HCT116 (cell line): ENCODE results near the gene SFXN2. TPM values are rescaled to one million over a fixed set of nuclear protein-coding genes. Genes with fewer than 3 reads are reported as not detected.

ENCODE experiments used
- ATAC-seq: fragments of 200-7000 bp; cut with Tn5 transposase; 2 replicates; pipeline ENCODE4 v1.9.1; 2020; ENCODE audit warnings: mild to moderate bottlenecking, moderate library complexity
- BruUV-seq: library from RNA; stranded (reverse); fragments of 400-500 nt; replicated peaks from 2 replicates; lab custom pipeline; 2021; lab: Mats Ljungman, UMichigan
- CTCF ChIA-PET: fragments of 300-600 bp; sonication (Branson Sonifier 250); formaldehyde crosslinking; loops from one replicate; lab custom pipeline; 2021; ENCODE audit warnings: antibody characterized with exemption; lab: Charles Lee
- POLR2A ChIA-PET: fragments of 300-600, 350-600 bp; sonication (Branson Sonifier 250); formaldehyde crosslinking; loops from one replicate; lab custom pipeline; 2021; ENCODE audit warnings: antibody characterized with exemption; lab: Charles Lee
- RAD21 ChIA-PET, 2 experiments: fragments of 300-600 bp; sonication (Branson Sonifier 250); formaldehyde crosslinking; loops; one replicate each; lab custom pipeline; 2023; ENCODE audit warnings: low total read pairs in 2 of 2; ENCODE audit not compliant: uncharacterized antibody in 2 of 2, unreplicated experiment in 2 of 2, low non-redundant PET in 1 of 2; lab: Charles Lee
- DNase-seq: peaks from one replicate; pipeline ENCODE4 v3.0.0-alpha.2; 2010; ENCODE audit warnings: low read depth, low spot score
- H2AFZ ChIP-seq: fragments of 200-600 bp; shearing (Covaris generic), sonication (generic); 2 replicates; pipeline ENCODE4 v1.6.1; 2017; ENCODE audit warnings: low read depth, mixed run types, mixed read lengths, antibody characterized with exemption, low read length; ENCODE audit not compliant: poor library complexity, severe bottlenecking
- H3K27ac ChIP-seq: 2 replicates; pipeline ENCODE4 v1.5.1; 2012; ENCODE audit warnings: low read depth, low read length
- H3K27me3 ChIP-seq: fragments of 200-600 bp; sonication (generic); 2 replicates; pipeline ENCODE4 v1.6.1; 2016; ENCODE audit warnings: mixed run types, low read length, mixed read lengths; ENCODE audit not compliant: insufficient read depth
- H3K36me3 ChIP-seq, 2 experiments: fragments of 200-500 bp in 1 of 2; fragments of 200-600 bp in 1 of 2; sonication (Bioruptor generic) in 1 of 2; sonication (generic) in 1 of 2; 2 replicates each; pipeline versions ENCODE4 v1.5.1 to v1.6.1; 2014 to 2016; ENCODE audit warnings: low read length in 2 of 2, inconsistent platforms in 1 of 2, mixed read lengths in 1 of 2, mixed run types in 1 of 2; ENCODE audit not compliant: insufficient read depth in 2 of 2, control insufficient read depth in 1 of 2
- H3K4me1 ChIP-seq, 2 experiments: fragments of 200-600 bp in 1 of 2; sonication (generic) in 1 of 2; 2 replicates each; pipeline versions ENCODE4 v1.5.1 to v1.6.1; 2012 to 2017; ENCODE audit warnings: low read length in 2 of 2, inconsistent platforms in 1 of 2, mild to moderate bottlenecking in 1 of 2, mixed read lengths in 1 of 2, mixed run types in 1 of 2, moderate library complexity in 1 of 2; ENCODE audit not compliant: insufficient read depth in 2 of 2, control insufficient read depth in 1 of 2
- H3K4me2 ChIP-seq: fragments of 200-600 bp; sonication (generic); 2 replicates; pipeline ENCODE4 v1.6.1; 2017; ENCODE audit warnings: mixed run types, low read length, mixed read lengths
- H3K4me3 ChIP-seq, 2 experiments: fragments of 200-600 bp in 1 of 2; sonication (generic) in 1 of 2; replicated peaks in 1 of 2; 2 replicates each; pipeline ENCODE4 v1.5.1; 2011 to 2016; ENCODE audit warnings: low read length in 2 of 2, control low read depth in 1 of 2, low read depth in 1 of 2, mild to moderate bottlenecking in 1 of 2, mixed read lengths in 1 of 2, mixed run types in 1 of 2
- H3K79me2 ChIP-seq: fragments of 200-600 bp; sonication (generic); 2 replicates; pipeline ENCODE4 v1.6.1; 2017; ENCODE audit warnings: mild to moderate bottlenecking, mixed run types, low read length, moderate library complexity, mixed read lengths; ENCODE audit not compliant: insufficient read depth
- H3K9ac ChIP-seq: fragments of 200-600 bp; sonication (generic); 2 replicates; pipeline ENCODE4 v1.6.1; 2016; ENCODE audit warnings: low read length, mixed read lengths
- H3K9me2 ChIP-seq: fragments of 200-600 bp; sonication (generic), shearing (Covaris generic); 2 replicates; pipeline ENCODE4 v1.6.1; 2017; ENCODE audit warnings: mixed run types, mild to moderate bottlenecking, moderate library complexity; ENCODE audit not compliant: insufficient read depth
- H3K9me3 ChIP-seq, 2 experiments: fragments of 200-500 bp in 1 of 2; fragments of 200-600 bp in 1 of 2; sonication (Bioruptor generic) in 1 of 2; sonication (generic) in 1 of 2; 2 replicates each; pipeline ENCODE4 v1.6.1; 2014 to 2017; ENCODE audit warnings: low read length in 2 of 2, mixed read lengths in 2 of 2, inconsistent platforms in 1 of 2, low read depth in 1 of 2, mild to moderate bottlenecking in 1 of 2, mixed run types in 1 of 2, moderate library complexity in 1 of 2; ENCODE audit not compliant: control insufficient read depth in 1 of 2, insufficient read depth in 1 of 2
- H4K20me1 ChIP-seq: fragments of 200-600 bp; sonication (generic), shearing (Covaris generic); 2 replicates; pipeline ENCODE4 v1.6.1; 2017; ENCODE audit warnings: mixed run types, mild to moderate bottlenecking, moderate library complexity; ENCODE audit not compliant: insufficient read depth
- ATF3 ChIP-seq: IDR thresholded peaks from 2 replicates; pipeline ENCODE4 v1.6.1; 2012
- CTCF ChIP-seq, 3 experiments: fragments of 200-600 bp in 1 of 3; sonication (generic) in 1 of 3; IDR thresholded peaks in 2 of 3; conservative IDR thresholded peaks in 1 of 3; 2 replicates each; pipeline ENCODE4 v1.5.1; 2012 to 2017; ENCODE audit warnings: low read depth in 2 of 3, low read length in 2 of 3, antibody characterized with exemption in 1 of 3, borderline replicate concordance in 1 of 3, control low read depth in 1 of 3, mild to moderate bottlenecking in 1 of 3, mixed read lengths in 1 of 3, mixed run types in 1 of 3, moderate library complexity in 1 of 3; ENCODE audit not compliant: insufficient read depth in 1 of 3
- EGR1 ChIP-seq: IDR thresholded peaks from 2 replicates; pipeline ENCODE4 v1.6.1; 2012; ENCODE audit warnings: low read depth
- ELF1 ChIP-seq: IDR thresholded peaks from 2 replicates; pipeline ENCODE4 v1.6.1; 2012; ENCODE audit warnings: low read depth, borderline replicate concordance
- EZH2phosphoT487 ChIP-seq: fragments of 200-600 bp; IDR thresholded peaks from 2 replicates; pipeline ENCODE4 v1.6.1; 2018; ENCODE audit warnings: antibody characterized with exemption, borderline replicate concordance
- FOSL1 ChIP-seq: IDR thresholded peaks from 2 replicates; pipeline ENCODE4 v1.6.1; 2012; ENCODE audit warnings: low read depth
- JUND ChIP-seq: IDR thresholded peaks from 2 replicates; pipeline ENCODE4 v1.6.1; 2012
- POLR2AphosphoS5 ChIP-seq: IDR thresholded peaks from 2 replicates; pipeline ENCODE4 v1.6.1; 2011; ENCODE audit warnings: mild to moderate bottlenecking, low read depth, low read length, moderate library complexity
- REST ChIP-seq: IDR thresholded peaks from 2 replicates; pipeline ENCODE4 v1.6.1; 2012; ENCODE audit warnings: low read depth
- SIN3A ChIP-seq: IDR thresholded peaks from 2 replicates; pipeline ENCODE4 v1.6.1; 2012; ENCODE audit warnings: low read depth
- SP1 ChIP-seq: IDR thresholded peaks from 2 replicates; pipeline ENCODE4 v1.6.1; 2012; ENCODE audit warnings: low read depth
- YY1 ChIP-seq: IDR thresholded peaks from 2 replicates; pipeline ENCODE4 v1.6.1; 2011; ENCODE audit warnings: low read length, low read depth, moderate library complexity, mild to moderate bottlenecking; ENCODE audit not compliant: insufficient replicate concordance; ENCODE audit errors: extremely low read depth
- ZNF274 ChIP-seq: fragments of 200-500 bp; sonication (Bioruptor generic); IDR thresholded peaks from 2 replicates; pipeline ENCODE4 v1.6.1; 2014; ENCODE audit warnings: mild to moderate bottlenecking, low read depth, low read length, inconsistent platforms
- intact Hi-C: fragments of 100-400 bp; cut with micrococcal nuclease; formaldehyde crosslinking; loops from 2 replicates; pipeline ENCODE4 v1.10.0; 2022
- total RNA-seq: library from RNA; stranded (reverse); gene quantifications from one replicate; pipeline ENCODE4 v1.2.1, GENCODE V29; 2021; ENCODE audit not compliant: unreplicated experiment

The SFXN2 gene
- total RNA-seq, 1 experiment from 2014 or later = 22.9 TPM

- H2AFZ ChIP-seq = no peak overlapping the region
- no peaks in the 10 kb centered on the region for H4K20me1 ChIP-seq
- ChIA-PET CTCF (no interaction called here), POLR2A (no interaction called here), RAD21 (no interaction called here)
- TF ChIP-seq JUND = no peak
- TF ChIP-seq YY1 = no peak
- no peak for TF ChIP-seq CTCF (IDR thresholded peaks at IDR 0.05 in 2 of 3, conservative IDR thresholded peaks at IDR 0.05 in 1 of 3; ENCODE audit: borderline replicate concordance in 1 of 3, insufficient read depth in 1 of 3, low read depth in 2 of 3, low read length in 2 of 3)
- TF ChIP-seq POLR2AphosphoS5 = no peak
- TF ChIP-seq SIN3A = no peak
- TF ChIP-seq EGR1 = no peak
- no peak for TF ChIP-seq FOSL1
- no peaks in the 10 kb centered on the region for H3K9me2 ChIP-seq
- H3K4me1 ChIP-seq = no peaks in the 10 kb centered on the region
- intact Hi-C loops = no loop called here
- H3K4me3 ChIP-seq = no peak overlapping the region
- no peaks in the 10 kb centered on the region for H3K9me3 ChIP-seq
- DNase-seq (no peak), ATAC-seq (no peak)
- H3K36me3 ChIP-seq = no peaks in the 10 kb centered on the region
- no peaks in the 10 kb centered on the region for H3K27me3 ChIP-seq
- no peak overlapping the region for H3K27ac ChIP-seq
- no peak overlapping the region for H3K4me2 ChIP-seq
- no peaks in the 10 kb centered on the region for H3K79me2 ChIP-seq
- H3K9ac ChIP-seq = no peak overlapping the region
- no TSS peak for BruUV-seq
Measured at GRCh38 chr10:102704915-102705314, 9.5 kb upstream of the SFXN2 start.

- no peaks in the 10 kb centered on the region for H3K9me2 ChIP-seq
- BruUV-seq = no TSS peak
- H3K4me3 ChIP-seq = no peak overlapping the region
- ATAC-seq (no peak), DNase-seq (no peak)
- no peaks in the 10 kb centered on the region for H3K79me2 ChIP-seq
- intact Hi-C loops = no loop called here
- H3K4me2 ChIP-seq = no peak overlapping the region
- peaks cover 1 to 2% of the 10 kb centered on the region in 2 experiments; a peak in 3 of 4 replicates for H3K4me1 ChIP-seq
- ChIA-PET CTCF (no interaction called here), POLR2A (no interaction called here), RAD21 (no interaction called here)
- H3K9ac ChIP-seq = no peak overlapping the region
- no peaks in the 10 kb centered on the region for H3K9me3 ChIP-seq
- H3K36me3 ChIP-seq = no peaks in the 10 kb centered on the region
- no peak overlapping the region for H2AFZ ChIP-seq
- H3K27me3 ChIP-seq = no peaks in the 10 kb centered on the region
- H3K27ac ChIP-seq = no peak overlapping the region
- no peaks in the 10 kb centered on the region for H4K20me1 ChIP-seq
- TF ChIP-seq ZNF274 (no peak), REST (no peak), ATF3 (no peak), SP1 (no peak), EZH2phosphoT487 (no peak), CTCF (IDR thresholded peaks at IDR 0.05 in 2 of 3, conservative IDR thresholded peaks at IDR 0.05 in 1 of 3; ENCODE audit: borderline replicate concordance in 1 of 3, insufficient read depth in 1 of 3, low read depth in 2 of 3, low read length in 2 of 3) (no peak), ELF1 (no peak)
Measured at GRCh38 chr10:102705531-102705930, 8.9 kb upstream of the SFXN2 start.
